GM23338 (cell line): ENCODE results near the gene SH3RF3. TPM values are rescaled to one million over a fixed set of nuclear protein-coding genes. Genes with fewer than 3 reads are reported as not detected.
A peak's percentile ranks its signal among the peaks of the same experiment; 100 is the strongest.

Experiments
- ATAC-seq: fragments of 200-7000 bp; cut with Tn5 transposase; 3 replicates; pipeline ENCODE4 v1.9.1; 2020
- DNase-seq: peaks from one replicate; pipeline ENCODE4 v3.0.0-alpha.2; 2015; ENCODE audit warnings: low spot score
- H2AFZ ChIP-seq: fragments of 200-600 bp; sonication (generic); 2 replicates; pipeline ENCODE4 v1.8.0; 2016; ENCODE audit warnings: antibody characterized with exemption, mild to moderate bottlenecking, moderate library complexity
- H3F3A ChIP-seq: fragments of 200-600 bp; sonication (generic); replicated peaks from 2 replicates; pipeline ENCODE4 v1.8.0; 2017; ENCODE audit warnings: antibody characterized with exemption, mixed run types, low read depth
- H3K27ac ChIP-seq: fragments of 200-600 bp; sonication (generic); 2 replicates; pipeline ENCODE4 v1.6.1; 2016; ENCODE audit warnings: low read depth
- H3K27me3 ChIP-seq: fragments of 200-600 bp; sonication (generic); 2 replicates; pipeline ENCODE4 v1.8.0; 2016; ENCODE audit warnings: mild to moderate bottlenecking, mixed run types, moderate library complexity; ENCODE audit not compliant: insufficient read depth
- H3K36me3 ChIP-seq: fragments of 200-600 bp; sonication (generic); 2 replicates; pipeline ENCODE4 v1.8.0; 2016; ENCODE audit warnings: mild to moderate bottlenecking; ENCODE audit not compliant: insufficient read depth
- H3K4me1 ChIP-seq: fragments of 200-600 bp; sonication (generic); 2 replicates; pipeline ENCODE4 v1.8.0; 2016; ENCODE audit warnings: mild to moderate bottlenecking, moderate library complexity; ENCODE audit not compliant: insufficient read depth
- H3K4me2 ChIP-seq: fragments of 200-600 bp; sonication (generic); 2 replicates; pipeline ENCODE4 v1.7.1; 2017; ENCODE audit warnings: mixed run types
- H3K4me3 ChIP-seq: fragments of 200-600 bp; sonication (generic); 2 replicates; pipeline ENCODE4 v1.6.1; 2016; ENCODE audit warnings: mixed run types
- H3K79me2 ChIP-seq: fragments of 200-600 bp; sonication (generic); replicated peaks from 2 replicates; pipeline ENCODE4 v1.8.0; 2017; ENCODE audit warnings: mild to moderate bottlenecking; ENCODE audit not compliant: insufficient read depth
- H3K9me2 ChIP-seq: fragments of 200-600 bp; sonication (generic); 2 replicates; pipeline ENCODE4 v1.8.0; 2017; ENCODE audit not compliant: insufficient read depth
- H4K20me1 ChIP-seq: fragments of 200-600 bp; sonication (generic); replicated peaks from 2 replicates; pipeline ENCODE4 v1.8.0; 2017; ENCODE audit warnings: mild to moderate bottlenecking; ENCODE audit not compliant: insufficient read depth
- H3K27ac Mint-ChIP-seq: 2 replicates; pipeline ENCODE4 v1.8.0; 2020; ENCODE audit warnings: inconsistent platforms, mild to moderate bottlenecking, moderate library complexity, mixed read lengths
- H3K27me3 Mint-ChIP-seq: 3 replicates; pipeline ENCODE4 v1.8.0; 2022; ENCODE audit warnings: low read depth, mild to moderate bottlenecking, moderate library complexity, mixed read lengths, inconsistent platforms; ENCODE audit not compliant: insufficient read depth, poor library complexity
- H3K36me3 Mint-ChIP-seq: 3 replicates; pipeline ENCODE4 v1.8.0; 2021; ENCODE audit warnings: low read depth, mild to moderate bottlenecking, inconsistent platforms, moderate library complexity, mixed read lengths
- H3K4me1 Mint-ChIP-seq: 3 replicates; pipeline ENCODE4 v1.8.0; 2020; ENCODE audit warnings: mild to moderate bottlenecking, inconsistent platforms, mixed read lengths
- H3K4me3 Mint-ChIP-seq: 3 replicates; pipeline ENCODE4 v1.8.0; 2021; ENCODE audit warnings: moderate library complexity, mild to moderate bottlenecking, inconsistent platforms, mixed read lengths
- H3K9me3 Mint-ChIP-seq: 3 replicates; pipeline ENCODE4 v1.8.0; 2020; ENCODE audit warnings: moderate library complexity, mild to moderate bottlenecking, inconsistent platforms, mixed read lengths
- CREB1 ChIP-seq: fragments of 250-450 bp; sonication (Bioruptor Pico); IDR thresholded peaks from 2 replicates; pipeline ENCODE4 v1.5.0; 2020; ENCODE audit warnings: low read depth, mild to moderate bottlenecking, moderate library complexity
- CTCF ChIP-seq, 2 experiments: fragments of 200-600 bp in 1 of 2; sonication (generic) in 1 of 2; conservative IDR thresholded peaks; 2 replicates each; pipeline versions ENCODE4 v1.5.1 to v1.6.1; 2016 to 2017; ENCODE audit warnings: antibody characterized with exemption in 2 of 2, low read depth in 2 of 2, mild to moderate bottlenecking in 2 of 2, moderate library complexity in 1 of 2
- ZNF331 ChIP-seq: fragments of 250-450 bp; sonication (Bioruptor Pico); IDR thresholded peaks from 2 replicates; pipeline ENCODE4 v1.5.0; 2020; ENCODE audit warnings: low read depth, mild to moderate bottlenecking, moderate library complexity
- ZNF462 ChIP-seq: fragments of 250-450 bp; sonication (Bioruptor Pico); IDR thresholded peaks from 2 replicates; pipeline ENCODE4 v1.5.0; 2020; ENCODE audit warnings: mild to moderate bottlenecking, moderate library complexity
- polyA plus RNA-seq: library from polyadenylated mRNA; unstranded; fragments of >200 nt; fragmentation: Nextera tagmentation; extraction: Ambion mirVana; gene quantifications from 2 replicates; pipeline ENCODE4 v1.2.1, GENCODE V29; 2016
- total RNA-seq: library from RNA; depleted of rRNA; stranded (reverse); fragments of >200 nt; shearing (Covaris generic); gene quantifications from 2 replicates; pipeline ENCODE4 v1.2.3, GENCODE V29; 2014

The SH3RF3 gene
- total and polyA plus RNA-seq, 2 experiments from 2014 or later = 0.11 to 0.63 TPM

DNA sequence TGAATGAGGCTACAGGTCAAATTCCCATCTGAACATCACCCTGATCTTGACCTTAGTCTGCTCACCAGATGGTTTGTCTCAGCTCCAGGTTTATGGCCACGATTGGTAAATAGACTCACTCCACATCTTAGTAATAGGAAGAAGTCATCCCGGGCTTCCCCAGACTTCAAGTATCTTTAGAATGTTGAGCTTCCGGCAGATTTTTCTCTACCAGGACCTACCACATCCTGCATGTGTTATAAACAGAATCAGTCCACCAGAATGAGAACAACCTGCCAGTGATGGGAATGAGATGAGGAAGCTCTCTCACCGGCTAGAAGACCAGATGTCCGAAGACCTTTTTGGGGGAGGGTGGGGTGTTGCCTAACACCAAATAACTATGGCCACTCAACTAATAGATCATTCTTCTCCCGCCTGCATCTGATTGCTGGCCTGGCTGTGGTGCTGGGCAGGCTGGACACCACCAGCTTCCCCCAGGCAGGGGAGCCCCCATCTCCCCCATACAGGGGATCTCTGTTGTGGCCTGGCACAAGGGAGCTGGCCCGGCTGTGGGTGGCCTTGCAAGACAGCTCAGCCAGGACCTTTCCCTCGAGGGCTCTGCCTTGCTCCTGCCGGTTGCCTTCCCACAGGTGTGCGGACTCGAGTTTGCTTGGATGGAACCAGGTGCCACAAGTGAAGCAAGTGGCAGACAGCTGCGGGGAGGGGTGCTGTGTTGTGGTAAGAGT is 88.5 kb downstream of the SH3RF3 start (continued):
- TF ChIP-seq ZNF462 (no peak), ZNF331 (CRISPR knock-in tag) (no peak)

DNA sequence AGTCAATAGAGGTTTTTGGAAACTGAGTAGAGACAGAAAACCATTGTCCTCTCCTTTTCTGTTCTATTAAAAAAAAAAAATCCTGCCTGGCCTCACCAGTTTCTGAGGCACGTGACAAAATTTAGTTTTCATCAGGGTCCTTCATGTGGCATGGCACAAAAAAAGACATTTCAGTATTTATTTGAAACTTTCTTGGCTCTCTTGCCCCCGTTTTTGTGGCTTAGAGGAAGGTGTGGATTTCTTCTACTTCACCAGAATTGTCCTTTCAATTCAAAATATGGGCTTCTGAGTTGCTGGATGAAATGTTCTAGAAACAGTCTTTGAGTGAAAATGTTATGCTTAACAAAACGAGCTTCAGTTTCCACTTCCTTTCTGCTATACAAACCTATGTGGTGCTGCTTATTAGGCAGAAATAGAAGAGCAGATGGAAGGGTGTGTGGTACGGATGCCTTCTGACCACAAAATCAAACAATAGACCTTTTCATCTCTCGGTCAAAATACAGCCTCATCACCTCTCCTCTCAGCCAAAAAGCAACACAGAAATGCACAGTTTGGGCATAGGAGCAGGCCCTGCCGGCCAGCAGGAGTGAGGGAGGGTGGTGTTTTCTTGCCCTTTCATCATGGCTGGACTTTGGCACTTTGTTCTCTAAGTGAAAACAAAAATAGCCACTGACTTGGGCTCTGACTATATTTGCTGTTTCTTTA is 89.2 kb downstream of the SH3RF3 start:
- Histone ChIP-seq H3K9me2 (no peaks in the 10 kb centered on the region), H3K4me2 (no peak overlapping the region), H3K27me3 (no peaks in the 10 kb centered on the region), H3K36me3 (no peaks in the 10 kb centered on the region), H4K20me1 (no peaks in the 10 kb centered on the region), H3K27ac (no peak overlapping the region), H3K4me1 (no peaks in the 10 kb centered on the region), H3F3A (no peaks in the 10 kb centered on the region), H3K4me3 (no peak overlapping the region), H2AFZ (0 out of 2 replicates have a peak overlapping the region, but pooled peaks have one; percentile 18), H3K79me2 (no peaks in the 10 kb centered on the region)
- Mint-ChIP-seq H3K9me3 (no peaks in the 10 kb centered on the region; the same call in 2 of the 3 replicates), H3K27ac (no peak overlapping the region), H3K4me3 (no peak overlapping the region), H3K27me3 (peaks cover 23% of the 10 kb centered on the region), H3K4me1 (peaks cover under 1% of the 10 kb centered on the region; the same call in 2 of the 3 replicates), H3K36me3 (no peaks in the 10 kb centered on the region)
- ATAC-seq = no peak
- no peak for DNase-seq
- no peak for TF ChIP-seq CREB1 (CRISPR knock-in tag)
- TF ChIP-seq CTCF (conservative IDR thresholded peaks at IDR 0.05; ENCODE audit: low read depth in 2 of 2) = no peak
- no peak for TF ChIP-seq ZNF462
